RWPE1 (cell line): ENCODE measurements around the gene FAM163A.

Experiments
- CTCF ChIA-PET: fragments of 350-600 bp; sonication (Branson Sonifier 250); formaldehyde crosslinking; extraction: SDS; loops from one replicate; lab custom pipeline; 2021; lab: Yijun Ruan, JAX
- POLR2A ChIA-PET: fragments of 400-600 bp; formaldehyde crosslinking; extraction: SDS; loops from one replicate; lab custom pipeline; 2020; ENCODE audit warnings: antibody characterized with exemption; ENCODE audit not compliant: low non-redundant PET; lab: Yijun Ruan, JAX
- DNase-seq: peaks from one replicate; pipeline ENCODE4 v3.0.0; 2012; ENCODE audit warnings: low spot score
- H3K27ac ChIP-seq: fragments of 450-650 bp; 2 replicates; pipeline ENCODE4 v1.5.1; 2017
- TF ChIP-seq, protein P1 (sequence below): fragments of 450-650 bp; conservative IDR thresholded peaks from 2 replicates; pipeline ENCODE4 v1.5.1; 2017; ENCODE audit warnings: low read depth, mild to moderate bottlenecking

The FAM163A gene

DNA sequence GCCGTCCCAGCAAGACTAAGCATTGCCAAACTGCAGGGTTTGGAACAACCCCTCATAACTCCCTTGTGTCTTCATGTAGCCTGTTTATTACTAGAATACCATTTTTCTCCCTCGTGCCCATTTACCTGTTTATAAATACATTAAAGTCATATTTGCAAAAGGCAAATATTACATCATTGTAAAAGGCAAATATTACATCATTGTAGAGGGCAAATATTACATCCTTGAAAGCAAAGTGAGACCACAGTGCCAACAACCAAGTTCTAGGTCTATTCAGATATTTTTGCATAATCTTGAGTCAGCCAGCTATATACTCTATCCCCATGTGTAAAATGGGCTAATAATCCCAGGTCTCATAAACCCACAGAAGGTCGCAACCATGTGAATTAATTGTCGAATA is 11.4 kb upstream of the FAM163A start:
- DNase-seq: no peak
- CTCF ChIA-PET: interaction anchor here (0.9 kb wide), 1 partner anchor 21 kb away, joined by 4 read pairs; no protein-coding TSS in a partner anchor
- no peak overlapping the region for H3K27ac ChIP-seq
- TF ChIP-seq, protein P1, sequence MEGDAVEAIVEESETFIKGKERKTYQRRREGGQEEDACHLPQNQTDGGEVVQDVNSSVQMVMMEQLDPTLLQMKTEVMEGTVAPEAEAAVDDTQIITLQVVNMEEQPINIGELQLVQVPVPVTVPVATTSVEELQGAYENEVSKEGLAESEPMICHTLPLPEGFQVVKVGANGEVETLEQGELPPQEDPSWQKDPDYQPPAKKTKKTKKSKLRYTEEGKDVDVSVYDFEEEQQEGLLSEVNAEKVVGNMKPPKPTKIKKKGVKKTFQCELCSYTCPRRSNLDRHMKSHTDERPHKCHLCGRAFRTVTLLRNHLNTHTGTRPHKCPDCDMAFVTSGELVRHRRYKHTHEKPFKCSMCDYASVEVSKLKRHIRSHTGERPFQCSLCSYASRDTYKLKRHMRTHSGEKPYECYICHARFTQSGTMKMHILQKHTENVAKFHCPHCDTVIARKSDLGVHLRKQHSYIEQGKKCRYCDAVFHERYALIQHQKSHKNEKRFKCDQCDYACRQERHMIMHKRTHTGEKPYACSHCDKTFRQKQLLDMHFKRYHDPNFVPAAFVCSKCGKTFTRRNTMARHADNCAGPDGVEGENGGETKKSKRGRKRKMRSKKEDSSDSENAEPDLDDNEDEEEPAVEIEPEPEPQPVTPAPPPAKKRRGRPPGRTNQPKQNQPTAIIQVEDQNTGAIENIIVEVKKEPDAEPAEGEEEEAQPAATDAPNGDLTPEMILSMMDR: no peak
- POLR2A ChIA-PET: no interaction called here

DNA sequence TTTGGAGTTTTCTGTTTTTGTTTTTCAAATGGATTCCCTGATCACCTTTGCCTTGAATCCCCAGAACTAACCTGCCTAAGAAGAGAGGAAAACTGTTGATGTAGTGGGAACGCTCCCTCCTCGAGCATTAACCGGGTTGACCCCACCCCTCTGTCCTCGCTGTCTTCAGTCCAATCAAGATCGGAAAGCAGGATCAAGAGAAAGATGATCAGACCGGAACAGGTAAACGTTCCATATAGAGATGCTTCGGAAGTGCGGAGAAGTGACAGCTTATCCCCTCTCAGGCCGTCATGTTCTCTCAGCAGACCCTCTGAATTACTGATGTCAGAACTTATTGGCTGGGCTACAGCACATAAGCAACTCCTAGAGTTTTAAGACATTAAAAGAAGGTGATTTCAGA is 800 bp upstream of the FAM163A start:
- ChIA-PET POLR2A (no interaction called here), CTCF (no interaction called here)
- H3K27ac ChIP-seq: no peak overlapping the region
- DNase-seq: no peak
- TF ChIP-seq, protein P1: no peak

DNA sequence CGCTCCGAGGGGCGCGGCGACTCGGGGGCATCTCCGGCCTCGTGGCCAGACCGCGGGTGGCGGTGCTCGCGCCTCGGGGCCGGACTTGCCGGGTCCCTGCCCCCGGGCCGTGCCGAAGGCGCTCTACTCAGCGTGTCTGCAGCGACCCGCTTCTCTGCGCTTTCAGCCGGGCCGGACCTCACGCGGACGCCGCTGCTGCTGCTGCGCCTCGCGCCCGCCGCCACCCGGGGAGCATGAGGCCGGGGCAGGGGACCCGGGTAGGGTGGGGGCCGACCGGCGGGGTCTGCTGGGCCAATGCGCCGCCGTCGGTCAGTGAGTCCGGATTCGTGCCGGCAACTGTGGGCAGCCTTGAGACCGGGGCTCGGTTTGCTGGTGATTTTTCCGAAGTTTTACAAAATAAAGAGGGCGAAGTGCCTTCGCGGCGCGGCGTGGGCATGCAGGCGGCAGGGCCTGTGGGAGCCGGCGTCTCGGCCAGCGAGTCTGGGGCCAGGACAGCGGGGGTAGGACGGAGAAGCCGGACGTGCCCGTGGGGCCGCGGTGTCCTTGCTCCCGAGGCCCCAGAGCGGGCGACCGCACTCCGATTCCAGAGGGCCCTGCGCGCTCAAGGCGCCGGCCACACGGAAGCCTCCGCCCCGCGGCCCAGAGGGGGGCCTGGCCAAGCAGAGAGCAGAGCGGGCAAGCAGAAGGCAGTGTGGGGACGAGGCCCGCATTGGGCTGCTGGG is 749 bp downstream of the FAM163A start:
- H3K27ac ChIP-seq: no peak overlapping the region
- POLR2A ChIA-PET: no interaction called here
- CTCF ChIA-PET: no interaction called here
- no peak for DNase-seq
- TF ChIP-seq, protein P1: no peak

DNA sequence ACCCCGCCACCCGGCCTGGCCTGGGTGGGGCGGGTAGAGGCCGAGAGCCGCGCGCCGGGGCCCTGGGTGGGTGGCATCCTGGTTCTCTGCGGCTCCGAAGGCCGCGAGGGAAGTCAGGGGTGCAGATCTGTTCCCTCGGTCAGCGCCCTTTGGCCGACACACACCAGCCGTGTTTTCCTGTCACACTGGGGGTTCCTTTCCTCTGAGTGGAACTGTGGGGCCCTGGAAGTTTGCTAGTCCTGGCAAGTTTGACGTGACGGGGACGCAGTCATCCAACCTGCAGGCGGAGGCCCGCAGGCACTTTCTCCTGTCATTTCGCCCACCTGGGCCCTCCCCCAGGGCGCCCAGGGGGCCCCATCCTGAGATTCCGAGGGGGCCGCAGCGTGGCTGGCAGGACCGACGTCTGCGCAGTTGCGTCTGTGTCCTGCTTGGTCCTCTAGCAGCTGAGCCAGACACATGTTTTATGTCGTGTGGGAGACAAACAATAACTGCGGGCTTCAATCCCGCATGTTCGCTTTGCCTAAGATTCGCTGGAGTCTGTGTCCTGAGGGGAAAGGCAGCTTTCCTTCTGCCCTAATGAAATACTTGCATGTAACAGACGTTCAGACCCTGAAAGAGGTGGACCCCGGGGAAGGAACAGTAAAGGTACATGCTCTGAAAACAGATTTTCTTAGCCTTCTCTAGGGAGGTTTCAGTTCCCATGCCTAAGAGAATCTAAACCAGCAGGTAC is 1.5 kb downstream of the FAM163A start:
- CTCF ChIA-PET: no interaction called here
- TF ChIP-seq, protein P1: no peak
- H3K27ac ChIP-seq: no peak overlapping the region
- DNase-seq: no peak
- POLR2A ChIA-PET: no interaction called here

GRCh38 chr1:179745131-179745611 is 2.1 kb downstream of the FAM163A start:
- DNase-seq: no peak
- CTCF ChIA-PET: no interaction called here
- TF ChIP-seq, protein P1: no peak
- POLR2A ChIA-PET: no interaction called here
- H3K27ac ChIP-seq: no peak overlapping the region

DNA sequence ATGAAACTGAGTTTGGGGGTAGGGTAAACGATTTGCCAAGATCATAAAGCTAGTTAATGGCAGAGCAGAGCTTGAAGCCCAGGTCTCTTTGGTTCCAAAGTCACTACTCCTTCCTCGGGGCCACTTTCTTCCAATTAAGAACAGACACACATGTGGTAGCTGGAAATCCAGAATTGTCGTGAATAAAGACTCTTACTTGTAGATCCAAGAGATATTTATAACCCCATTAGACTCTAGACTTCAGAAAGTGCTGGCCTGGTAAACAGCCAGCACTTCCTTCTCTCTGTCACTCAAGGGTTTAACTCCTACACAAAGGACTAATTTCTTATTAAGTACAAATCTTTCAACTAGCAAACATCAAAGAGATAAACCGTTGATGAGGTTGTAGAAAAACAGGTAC is 2.7 kb downstream of the FAM163A start:
- no peak overlapping the region for H3K27ac ChIP-seq
- CTCF ChIA-PET: no interaction called here
- TF ChIP-seq, protein P1: no peak

More for the DNA sequence above, 2.7 kb downstream of the FAM163A start:
- no peak for DNase-seq
- POLR2A ChIA-PET: no interaction called here
